Lung (tissue), 12 donors: ENCODE measurements around the gene PRKG1. TPM values are rescaled to one million over a fixed set of nuclear protein-coding genes. Genes with fewer than 3 reads are reported as not detected.

Experiments
- ATAC-seq: fragments of 200-7000 bp; cut with Tn5 transposase; one replicate; pipeline ENCODE4 v1.9.1; 2020; ENCODE audit warnings: moderate number of reproducible peaks; ENCODE audit not compliant: insufficient read depth, low FRiP score
- DNase-seq, 3 donors: peaks; one replicate each; pipeline ENCODE4 v3.0.0-alpha.2; 2013 to 2017
- H3K27ac ChIP-seq, 2 donors: one replicate each; pipeline ENCODE4 v1.5.1; 2013; ENCODE audit warnings: mild to moderate bottlenecking in 2 of 2, moderate library complexity in 2 of 2, control low read depth in 1 of 2, inconsistent platforms in 1 of 2, low read depth in 1 of 2, low read length in 1 of 2
- H3K27me3 ChIP-seq, 3 donors: one replicate each; pipeline ENCODE4 v1.5.1; 2013; ENCODE audit warnings: low read length in 2 of 3; ENCODE audit not compliant: control insufficient read depth in 3 of 3, insufficient read depth in 3 of 3
- H3K36me3 ChIP-seq, 4 donors: one replicate each; pipeline ENCODE4 v1.5.1; 2013; ENCODE audit warnings: low read length in 4 of 4, mild to moderate bottlenecking in 1 of 4, moderate library complexity in 1 of 4; ENCODE audit not compliant: control insufficient read depth in 4 of 4, insufficient read depth in 4 of 4
- H3K4me1 ChIP-seq, 5 donors: one replicate each; pipeline ENCODE4 v1.5.1; 2013; ENCODE audit warnings: low read length in 5 of 5, mild to moderate bottlenecking in 2 of 5, moderate library complexity in 1 of 5; ENCODE audit not compliant: control insufficient read depth in 5 of 5, insufficient read depth in 5 of 5
- H3K4me3 ChIP-seq: one replicate; pipeline ENCODE4 v1.5.1; 2013; ENCODE audit warnings: mild to moderate bottlenecking, control low read depth, moderate library complexity
- H3K9ac ChIP-seq, 2 donors: one replicate each; pipeline ENCODE4 v1.5.1; 2013; ENCODE audit warnings: low read length in 2 of 2, control low read depth in 1 of 2; ENCODE audit not compliant: insufficient read depth in 1 of 2
- H3K9me3 ChIP-seq, 4 donors: one replicate each; pipeline ENCODE4 v1.5.1; 2013; ENCODE audit warnings: low read length in 3 of 4, mild to moderate bottlenecking in 1 of 4, moderate library complexity in 1 of 4; ENCODE audit not compliant: control insufficient read depth in 4 of 4, insufficient read depth in 3 of 4
- CTCF ChIP-seq: IDR thresholded peaks from 2 replicates; pipeline ENCODE4 v1.5.1; 2012; ENCODE audit warnings: mild to moderate bottlenecking; ENCODE audit errors: control extremely low read depth, extremely low read depth
- WGBS, 2 donors: extraction: QIAGEN DNeasy Blood & Tissue Kit; methylation state at CpG; one replicate each; pipeline ENCODE4 v1.1.7; 2013; 5-methylcytosine and 5-hydroxymethylcytosine counted together
- polyA plus RNA-seq, 2 donors: library from polyadenylated mRNA; stranded (reverse); fragments of 200-250 nt; gene quantifications; one replicate each; pipeline ENCODE4 v1.2.1, GENCODE V29; 2013
- total RNA-seq, 2 donors: library from RNA; depleted of rRNA in 1 of 2; stranded (reverse); fragments of >200 nt in 1 of 2; gene quantifications; one replicate each; pipeline ENCODE4 v1.2.1, GENCODE V29; 2014 to 2021
- donor health status: control.
- donor health status: control.
- donor health status: Bipolar disorder and iron deficiency.
- donor health status: healthy.
- donor health status: DM: yes; HTN: yes; CAD: no.

The PRKG1 gene
- total and polyA plus RNA-seq, 4 donors: 2.1 to 50.8 (median 15.1) TPM

GRCh38 chr10:51907361-51907760, 833.1 kb downstream of the PRKG1 start:
- ATAC-seq (no peak), DNase-seq (peak in 1 of 3 donors; percentile 15)
- WGBS, 2 donors: 31 to 52% methylated on average over 2 of the region's 2 CpGs
- no peak overlapping the region for H3K27ac ChIP-seq
- no peak overlapping the region for H3K9ac ChIP-seq
- no peaks in the 10 kb centered on the region for H3K9me3 ChIP-seq
- no peaks in the 10 kb centered on the region for H3K36me3 ChIP-seq
- no peak overlapping the region for H3K4me3 ChIP-seq
- no peak for TF ChIP-seq CTCF
- H3K27me3 ChIP-seq: no peaks in the 10 kb centered on the region
- peaks cover 0 to 5% (median 0%) of the 10 kb centered on the region in 5 donors for H3K4me1 ChIP-seq

- H3K4me3 ChIP-seq: no peak overlapping the region
- H3K9ac ChIP-seq: no peak overlapping the region
- TF ChIP-seq CTCF: no peak
- no peaks in the 10 kb centered on the region for H3K27me3 ChIP-seq
- no peaks in the 10 kb centered on the region for H3K9me3 ChIP-seq
- no peak for ATAC-seq
- no peak overlapping the region for H3K27ac ChIP-seq
- H3K36me3 ChIP-seq: no peaks in the 10 kb centered on the region
- peaks cover 0 to 5% (median 0%) of the 10 kb centered on the region in 5 donors for H3K4me1 ChIP-seq
- no peak for DNase-seq
These were observed 835.9 kb downstream of the PRKG1 start for GRCh38 chr10:51910189-51910588.

- ATAC-seq: no peak
- no peak overlapping the region for H3K4me3 ChIP-seq
- no peaks in the 10 kb centered on the region for H3K27me3 ChIP-seq
- 73 to 83% methylated on average over 3 of the region's 3 CpGs for WGBS, 2 donors
- DNase-seq: no peak
- H3K9ac ChIP-seq: no peak overlapping the region
- H3K36me3 ChIP-seq: no peaks in the 10 kb centered on the region
- peaks cover 0 to 5% (median 0%) of the 10 kb centered on the region in 5 donors for H3K4me1 ChIP-seq
- no peak for TF ChIP-seq CTCF
- no peak overlapping the region for H3K27ac ChIP-seq
- no peaks in the 10 kb centered on the region for H3K9me3 ChIP-seq
These were observed 836.3 kb downstream of the PRKG1 start for GRCh38 chr10:51910596-51910995.

GRCh38 chr10:51911723-51912122, 837.4 kb downstream of the PRKG1 start:
- ATAC-seq: no peak
- no peaks in the 10 kb centered on the region for H3K9me3 ChIP-seq
- no peak overlapping the region for H3K27ac ChIP-seq
- no peak overlapping the region for H3K9ac ChIP-seq
- TF ChIP-seq CTCF: no peak
- H3K27me3 ChIP-seq: no peaks in the 10 kb centered on the region
- no peak overlapping the region for H3K4me3 ChIP-seq
- WGBS, 2 donors: 46 to 54% methylated on average over 2 of the region's 2 CpGs
- no peaks in the 10 kb centered on the region for H3K36me3 ChIP-seq
- H3K4me1 ChIP-seq: peaks cover 0 to 5% (median 0%) of the 10 kb centered on the region in 5 donors
- DNase-seq: peak in 2 of 3 donors; percentile 10 to 32
